Measurements from ENCODE around the gene GIMAP4. TPM values are rescaled to one million over a fixed set of nuclear protein-coding genes. Genes with fewer than 3 reads are reported as not detected.
"Not testable (repeated sequence)": the region's sequence is repeated elsewhere in the genome, so short reads cannot be mapped to it uniquely, and the experiment has no call there.

Gene GIMAP4
- total RNA-seq, 1 donor from 2014 or later = not detected

DNA sequence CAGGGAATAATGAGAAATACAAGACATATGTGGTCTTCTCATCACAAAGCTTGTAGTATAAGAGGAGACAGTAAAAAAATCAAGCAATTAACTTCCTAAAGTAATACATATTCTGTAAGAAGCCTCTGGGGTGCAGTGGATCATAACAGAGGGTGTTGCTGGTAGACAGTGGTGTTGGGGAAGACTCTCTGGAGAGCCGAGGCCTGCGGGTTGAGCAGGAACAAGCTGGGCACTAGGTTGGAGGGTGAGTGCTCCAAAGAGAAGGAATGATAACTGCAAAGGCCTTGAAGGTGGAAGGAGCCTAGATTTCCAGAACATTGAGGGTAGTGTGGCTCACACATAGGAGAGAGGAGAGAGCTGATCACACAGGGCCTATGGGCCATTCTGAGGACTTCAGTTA, 1.5 kb downstream of the GIMAP4 start:
- H3K9me3 Mint-ChIP-seq = peaks cover 4% of the 10 kb centered on the region
- H3K27me3 Mint-ChIP-seq (ENCODE audit: low read depth) = peaks cover 8% of the 10 kb centered on the region
- no peak overlapping the region for H3K4me3 Mint-ChIP-seq
- DNase-seq (ENCODE audit: low read depth, low spot score) = no peak
- H3K27ac Mint-ChIP-seq (ENCODE audit: unreplicated experiment) = no peak overlapping the region
- no peaks in the 10 kb centered on the region for H3K36me3 Mint-ChIP-seq (ENCODE audit: low read depth)
- TF ChIP-seq, protein P1, sequence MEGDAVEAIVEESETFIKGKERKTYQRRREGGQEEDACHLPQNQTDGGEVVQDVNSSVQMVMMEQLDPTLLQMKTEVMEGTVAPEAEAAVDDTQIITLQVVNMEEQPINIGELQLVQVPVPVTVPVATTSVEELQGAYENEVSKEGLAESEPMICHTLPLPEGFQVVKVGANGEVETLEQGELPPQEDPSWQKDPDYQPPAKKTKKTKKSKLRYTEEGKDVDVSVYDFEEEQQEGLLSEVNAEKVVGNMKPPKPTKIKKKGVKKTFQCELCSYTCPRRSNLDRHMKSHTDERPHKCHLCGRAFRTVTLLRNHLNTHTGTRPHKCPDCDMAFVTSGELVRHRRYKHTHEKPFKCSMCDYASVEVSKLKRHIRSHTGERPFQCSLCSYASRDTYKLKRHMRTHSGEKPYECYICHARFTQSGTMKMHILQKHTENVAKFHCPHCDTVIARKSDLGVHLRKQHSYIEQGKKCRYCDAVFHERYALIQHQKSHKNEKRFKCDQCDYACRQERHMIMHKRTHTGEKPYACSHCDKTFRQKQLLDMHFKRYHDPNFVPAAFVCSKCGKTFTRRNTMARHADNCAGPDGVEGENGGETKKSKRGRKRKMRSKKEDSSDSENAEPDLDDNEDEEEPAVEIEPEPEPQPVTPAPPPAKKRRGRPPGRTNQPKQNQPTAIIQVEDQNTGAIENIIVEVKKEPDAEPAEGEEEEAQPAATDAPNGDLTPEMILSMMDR (conservative IDR thresholded peaks at IDR 0.05) = no peak
- no peaks in the 10 kb centered on the region for H3K4me1 Mint-ChIP-seq

DNA sequence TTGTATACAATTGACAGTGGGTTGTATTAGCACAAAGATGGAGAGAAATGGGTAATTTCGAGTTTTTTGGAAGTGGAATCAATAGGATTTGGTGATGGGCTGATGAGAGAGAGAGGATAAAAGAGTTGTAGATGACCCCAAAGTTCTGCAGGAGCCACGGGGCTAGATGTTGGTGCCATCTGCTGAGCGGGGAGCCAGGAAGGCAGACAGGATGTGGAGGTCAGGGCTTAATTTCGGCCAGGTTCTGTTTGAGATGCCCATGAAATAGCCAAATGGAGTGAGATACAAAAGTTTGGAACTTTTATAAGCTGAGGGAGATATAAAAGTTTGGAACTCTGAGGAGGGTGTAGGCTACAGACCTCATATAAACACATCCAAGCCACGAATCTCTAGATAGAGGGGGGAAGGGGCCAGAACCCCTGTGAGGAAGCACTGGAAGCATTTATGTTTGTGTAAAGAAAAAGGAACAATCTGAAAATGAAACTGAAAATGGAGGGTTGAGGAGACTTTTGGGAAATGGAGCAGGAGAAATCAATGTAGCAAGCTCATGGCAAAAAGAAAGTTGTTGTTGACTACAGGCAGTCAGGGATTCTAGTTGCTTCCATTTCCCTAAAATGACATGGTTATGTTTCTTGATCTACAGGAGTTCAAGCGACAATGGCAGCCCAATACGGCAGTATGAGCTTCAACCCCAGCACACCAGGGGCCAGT, 2.2 kb downstream of the GIMAP4 start:
- no peaks in the 10 kb centered on the region for H3K4me1 Mint-ChIP-seq
- no peaks in the 10 kb centered on the region for H3K36me3 Mint-ChIP-seq (ENCODE audit: low read depth)
- H3K4me3 Mint-ChIP-seq = no peak overlapping the region
- no peak overlapping the region for H3K27ac Mint-ChIP-seq (ENCODE audit: unreplicated experiment)
- H3K9me3 Mint-ChIP-seq = peaks cover 4% of the 10 kb centered on the region
- DNase-seq (ENCODE audit: low read depth, low spot score) = no peak
- TF ChIP-seq, protein P1 (conservative IDR thresholded peaks at IDR 0.05) = no peak
- H3K27me3 Mint-ChIP-seq (ENCODE audit: low read depth) = peaks cover 8% of the 10 kb centered on the region

DNA sequence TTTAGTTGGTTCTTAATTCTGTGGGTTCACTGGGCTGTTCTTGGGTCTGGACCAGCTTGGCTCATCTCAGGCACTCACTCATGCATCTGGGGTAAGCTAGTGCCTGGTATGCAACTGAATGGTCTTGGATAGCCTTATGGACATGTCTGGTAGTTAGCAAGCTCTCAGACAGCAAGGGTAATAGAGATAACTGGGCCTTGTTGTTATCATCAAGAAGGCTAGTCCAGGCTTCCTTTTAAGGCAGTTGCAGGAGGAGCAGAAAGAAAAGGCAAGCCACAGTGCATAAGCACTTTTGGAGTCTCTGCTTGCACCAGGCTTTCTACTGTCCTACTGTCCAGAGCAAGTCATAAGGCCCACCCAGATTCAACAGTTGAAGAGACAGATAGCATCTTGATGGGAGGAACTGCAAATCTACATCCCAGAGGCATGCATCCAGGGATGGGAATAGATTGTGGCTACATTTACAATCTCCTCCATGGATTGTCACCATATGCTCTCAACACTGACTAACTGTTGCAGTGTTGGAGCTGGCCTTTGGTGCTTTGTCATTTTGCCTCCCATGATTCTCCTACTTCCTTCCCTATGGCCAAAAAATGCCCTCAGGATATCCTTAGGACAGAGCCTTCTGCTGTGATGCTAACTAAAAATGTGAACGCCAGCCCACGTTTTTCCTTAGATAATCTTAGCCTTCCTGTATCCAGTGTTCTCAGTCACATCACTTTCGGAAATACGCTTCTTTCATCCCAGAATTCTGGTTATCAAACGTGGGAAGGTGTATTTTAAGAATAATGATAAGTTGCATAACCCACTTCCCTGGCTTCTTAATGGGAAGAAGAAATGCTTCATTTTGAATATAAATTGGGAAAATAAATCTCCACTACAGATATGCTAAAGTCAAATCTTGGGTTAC, 3.6 kb downstream of the GIMAP4 start:
- TF ChIP-seq, protein P1 (conservative IDR thresholded peaks at IDR 0.05) = no peak
- Mint-ChIP-seq H3K4me1 (no peaks in the 10 kb centered on the region), H3K27ac (ENCODE audit: unreplicated experiment) (no peak overlapping the region), H3K36me3 (ENCODE audit: low read depth) (no peaks in the 10 kb centered on the region), H3K27me3 (ENCODE audit: low read depth) (peaks cover 8% of the 10 kb centered on the region), H3K9me3 (peaks cover 4% of the 10 kb centered on the region), H3K4me3 (no peak overlapping the region)
- DNase-seq (ENCODE audit: low read depth, low spot score) = no peak

DNA sequence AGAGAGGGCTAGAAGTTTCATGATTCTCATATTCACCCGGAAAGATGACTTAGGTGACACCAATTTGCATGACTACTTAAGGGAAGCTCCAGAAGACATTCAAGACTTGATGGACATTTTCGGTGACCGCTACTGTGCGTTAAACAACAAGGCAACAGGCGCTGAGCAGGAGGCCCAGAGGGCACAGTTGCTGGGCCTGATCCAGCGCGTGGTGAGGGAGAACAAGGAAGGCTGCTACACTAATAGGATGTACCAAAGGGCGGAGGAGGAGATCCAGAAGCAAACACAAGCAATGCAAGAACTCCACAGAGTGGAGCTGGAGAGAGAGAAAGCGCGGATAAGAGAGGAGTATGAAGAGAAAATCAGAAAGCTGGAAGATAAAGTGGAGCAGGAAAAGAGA, 5.3 kb downstream of the GIMAP4 start:
- Mint-ChIP-seq H3K27me3 (ENCODE audit: low read depth) (peaks cover 10% of the 10 kb centered on the region), H3K9me3 (peaks cover 4% of the 10 kb centered on the region), H3K27ac (ENCODE audit: unreplicated experiment) (no peak overlapping the region), H3K4me3 (no peak overlapping the region), H3K36me3 (ENCODE audit: low read depth) (no peaks in the 10 kb centered on the region), H3K4me1 (no peaks in the 10 kb centered on the region)
- TF ChIP-seq, protein P1 (conservative IDR thresholded peaks at IDR 0.05) = no peak
- DNase-seq (ENCODE audit: low read depth, low spot score) = no peak

DNA sequence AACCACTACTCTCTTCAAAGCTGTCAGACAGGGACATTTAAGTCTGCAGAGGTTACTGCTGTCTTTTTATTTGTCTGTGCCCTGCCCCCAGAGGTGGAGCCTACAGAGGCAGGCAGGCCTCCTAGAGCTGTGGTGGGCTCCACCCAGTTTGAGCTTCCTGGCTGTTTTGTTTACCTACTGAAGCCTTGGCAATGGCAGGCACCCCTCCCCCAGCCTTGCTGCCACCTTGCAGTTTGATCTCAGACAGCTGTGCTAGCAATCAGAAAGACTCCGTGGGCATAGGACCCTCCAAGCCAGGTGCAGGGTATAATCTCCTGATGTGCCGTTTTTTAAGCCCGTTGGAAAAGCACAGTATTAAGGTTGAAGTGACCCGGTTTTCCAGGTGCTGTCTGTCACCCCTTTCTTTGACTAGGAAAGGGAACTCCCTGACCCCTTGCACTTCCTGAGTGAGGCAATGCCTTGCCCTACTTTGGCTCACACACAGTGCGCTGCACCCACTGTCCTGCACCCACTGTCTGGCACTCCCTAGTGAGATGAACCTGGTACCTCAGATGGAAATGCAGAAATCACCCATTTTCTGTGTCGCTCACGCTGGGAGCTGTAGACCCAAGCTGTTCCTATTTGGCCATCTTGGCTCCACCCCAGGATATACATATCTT, 12.9 kb downstream of the GIMAP4 start:
- not testable (repeated sequence) for H3K36me3 Mint-ChIP-seq (ENCODE audit: low read depth); H3K27ac Mint-ChIP-seq (ENCODE audit: unreplicated experiment); H3K4me1 Mint-ChIP-seq; H3K4me3 Mint-ChIP-seq; H3K9me3 Mint-ChIP-seq; DNase-seq (ENCODE audit: low read depth, low spot score)
- H3K27me3 Mint-ChIP-seq (ENCODE audit: low read depth) = peaks cover 45% of the 10 kb centered on the region
